ENCODE measurements around the gene SLC2A8.

Gene SLC2A8

DNA sequence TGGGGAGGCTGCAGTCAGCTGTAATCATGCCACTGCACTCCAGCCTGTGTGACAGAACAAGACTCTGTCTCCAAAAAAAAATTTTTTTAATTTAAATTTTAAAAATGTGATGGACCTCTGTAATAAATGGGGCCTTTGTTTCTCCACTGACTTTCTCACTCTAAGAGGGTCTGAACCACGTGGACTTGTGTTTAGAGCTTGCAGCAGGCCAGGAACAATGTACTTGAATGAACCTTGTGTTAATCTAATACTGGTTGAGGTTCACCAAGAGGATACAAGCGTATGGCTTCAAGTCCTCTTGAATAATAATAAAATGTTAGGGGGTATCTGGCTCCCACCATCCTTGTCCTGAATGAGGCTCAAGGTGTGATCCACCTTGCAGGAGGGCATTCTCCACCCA is 14.4 kb upstream of the SLC2A8 start:
- no peak for DNase-seq (ENCODE audit: low read depth)

DNA sequence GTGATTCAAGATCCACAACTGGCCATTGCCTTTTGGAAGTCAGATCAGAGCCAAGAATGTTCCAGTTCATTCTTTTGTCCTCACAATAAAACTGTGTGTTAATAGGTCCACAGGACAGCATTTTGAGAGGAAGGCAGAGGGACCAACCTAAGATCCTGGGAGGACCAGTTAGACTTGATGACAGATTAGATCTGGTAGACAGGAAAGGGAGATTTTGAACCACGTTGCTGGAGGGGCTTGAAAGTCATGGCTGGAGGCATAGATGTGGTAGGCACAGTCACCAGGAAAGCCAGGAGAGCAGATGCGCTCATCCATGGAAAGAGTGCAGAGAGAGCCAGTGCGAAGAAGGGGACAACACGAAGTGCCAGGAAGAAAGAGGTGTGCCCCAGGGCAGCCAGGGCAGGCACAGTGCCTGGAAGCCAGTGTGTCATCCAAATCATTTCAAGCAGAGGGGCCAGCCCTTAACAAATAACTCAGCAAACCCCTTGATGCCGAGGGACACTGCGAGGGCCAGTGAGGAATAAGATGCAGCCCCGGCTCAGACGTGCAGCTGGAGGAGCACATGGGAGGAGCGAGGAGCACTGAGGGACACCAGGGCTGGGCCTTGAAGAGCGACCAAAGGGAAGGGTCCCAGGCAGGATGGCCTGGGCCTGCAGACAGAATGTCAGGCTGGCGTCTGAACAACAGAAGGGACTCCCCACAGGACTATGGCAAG is 12.8 kb upstream of the SLC2A8 start:
- no peak for DNase-seq (ENCODE audit: low read depth)

DNA sequence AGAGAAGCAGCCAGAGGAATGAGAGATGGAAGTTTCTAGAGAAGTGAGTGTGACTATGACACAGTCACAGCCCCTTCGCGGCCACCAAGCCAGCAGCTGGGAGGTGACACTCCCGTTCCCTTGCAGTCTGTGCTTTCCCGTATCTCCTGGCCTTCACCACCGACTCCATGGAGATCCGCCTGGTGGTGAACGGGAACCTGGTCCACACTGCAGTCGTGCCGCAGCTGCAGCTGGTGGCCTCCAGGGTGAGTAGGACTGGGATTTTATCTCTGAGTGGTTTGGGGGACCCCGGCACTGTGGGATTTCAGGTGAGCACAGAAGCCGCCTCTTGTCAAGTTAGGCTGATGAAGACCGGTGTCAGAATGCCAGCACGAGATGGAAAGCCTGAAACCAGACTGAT is 12.1 kb upstream of the SLC2A8 start:
- DNase-seq (ENCODE audit: low read depth): no peak

DNA sequence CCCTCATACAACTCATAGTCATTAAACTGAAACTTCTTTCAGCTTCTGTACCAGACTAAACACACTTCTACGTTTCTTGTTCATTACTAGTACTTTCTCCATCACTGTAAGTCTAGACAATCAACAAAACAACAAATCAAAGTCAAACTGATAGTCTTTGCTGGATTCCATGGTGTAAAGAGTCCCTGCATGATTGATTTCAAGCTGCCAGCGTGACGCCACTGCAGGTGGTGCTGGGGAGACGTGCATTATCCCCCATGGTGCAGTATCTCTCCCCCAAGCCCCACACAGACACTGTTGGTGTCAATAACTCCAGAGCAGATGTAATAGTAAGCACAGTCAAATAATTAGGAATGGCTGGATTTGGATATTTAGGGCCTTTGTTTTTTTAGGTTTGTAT is 10.7 kb upstream of the SLC2A8 start:
- DNase-seq (ENCODE audit: low read depth): no peak

DNA sequence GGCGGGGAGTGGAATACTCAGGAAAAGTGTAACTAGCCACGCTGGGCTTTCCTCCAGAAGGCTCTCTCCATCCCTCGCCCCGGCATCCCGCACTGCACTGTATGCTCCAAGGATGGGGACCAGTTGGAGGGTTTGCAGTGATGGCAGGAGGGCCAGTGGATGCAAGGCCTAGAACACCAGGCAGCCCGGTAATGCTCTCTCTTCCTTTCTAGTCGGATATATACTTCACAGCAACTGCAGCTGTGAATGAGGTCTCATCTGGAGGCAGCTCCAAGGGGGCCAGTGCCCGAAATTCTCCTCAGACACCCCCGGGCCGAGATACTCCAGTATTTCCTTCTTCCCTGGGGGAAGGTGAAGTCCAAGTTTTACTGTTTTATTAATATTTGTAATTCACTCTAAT is 10.0 kb upstream of the SLC2A8 start:
- DNase-seq (ENCODE audit: low read depth): no peak

DNA sequence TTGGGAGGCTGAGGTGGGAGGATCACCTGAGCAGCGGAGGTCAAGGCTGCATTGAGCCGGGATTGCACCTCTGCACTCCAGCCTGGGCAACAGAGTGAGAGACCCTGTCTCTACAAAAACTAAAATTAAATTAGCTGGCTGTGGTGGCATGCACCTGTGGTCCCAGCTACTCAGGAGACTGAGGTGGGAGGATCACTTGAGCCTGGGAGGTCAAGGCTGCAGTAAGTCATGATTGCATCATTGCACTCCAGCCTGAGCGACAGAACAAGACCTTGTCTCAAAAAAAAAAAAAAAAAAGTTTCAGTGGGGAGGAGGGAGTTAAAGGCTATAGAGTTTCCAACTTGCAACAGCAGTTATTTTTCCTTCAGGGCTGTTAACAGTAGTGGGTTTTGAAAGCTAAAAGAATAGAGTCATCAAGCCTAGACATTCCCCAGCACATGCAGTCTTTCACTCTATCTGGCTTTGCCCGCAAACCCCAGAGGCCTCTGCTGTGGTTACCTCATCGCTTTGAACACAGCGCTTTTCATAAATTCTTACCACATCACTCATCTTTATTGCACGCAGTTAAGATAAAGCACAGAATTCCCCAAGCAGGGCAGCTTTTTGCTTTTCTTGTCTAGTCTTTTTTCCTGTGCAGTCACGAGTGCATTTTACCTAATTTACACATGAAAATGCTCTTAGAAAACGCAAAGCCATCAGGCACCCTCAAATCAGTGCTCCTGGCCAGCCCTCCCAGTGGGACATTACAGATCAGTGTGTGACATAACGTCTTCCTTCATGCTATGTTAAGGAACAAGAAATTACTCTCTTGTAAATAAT is 8.7 kb upstream of the SLC2A8 start:
- DNase-seq (ENCODE audit: low read depth): peak; percentile 89

DNA sequence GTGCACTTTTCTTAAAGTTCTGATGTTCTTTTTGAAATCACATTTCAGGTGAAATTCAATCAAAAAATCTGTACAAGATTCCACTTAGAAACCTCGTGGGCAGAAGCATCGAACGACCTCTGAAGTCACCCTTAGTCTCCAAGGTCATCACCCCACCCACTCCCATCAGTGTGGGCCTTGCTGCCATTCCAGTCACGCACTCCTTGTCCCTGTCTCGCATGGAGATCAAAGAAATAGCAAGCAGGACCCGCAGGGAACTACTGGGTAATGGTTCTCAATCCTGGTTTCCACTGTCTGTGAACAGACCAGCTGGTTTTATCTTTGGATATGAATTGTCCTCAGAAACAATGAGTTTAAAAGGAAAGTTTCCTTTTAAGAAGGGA is 8.1 kb upstream of the SLC2A8 start:
- DNase-seq (ENCODE audit: low read depth): no peak

DNA sequence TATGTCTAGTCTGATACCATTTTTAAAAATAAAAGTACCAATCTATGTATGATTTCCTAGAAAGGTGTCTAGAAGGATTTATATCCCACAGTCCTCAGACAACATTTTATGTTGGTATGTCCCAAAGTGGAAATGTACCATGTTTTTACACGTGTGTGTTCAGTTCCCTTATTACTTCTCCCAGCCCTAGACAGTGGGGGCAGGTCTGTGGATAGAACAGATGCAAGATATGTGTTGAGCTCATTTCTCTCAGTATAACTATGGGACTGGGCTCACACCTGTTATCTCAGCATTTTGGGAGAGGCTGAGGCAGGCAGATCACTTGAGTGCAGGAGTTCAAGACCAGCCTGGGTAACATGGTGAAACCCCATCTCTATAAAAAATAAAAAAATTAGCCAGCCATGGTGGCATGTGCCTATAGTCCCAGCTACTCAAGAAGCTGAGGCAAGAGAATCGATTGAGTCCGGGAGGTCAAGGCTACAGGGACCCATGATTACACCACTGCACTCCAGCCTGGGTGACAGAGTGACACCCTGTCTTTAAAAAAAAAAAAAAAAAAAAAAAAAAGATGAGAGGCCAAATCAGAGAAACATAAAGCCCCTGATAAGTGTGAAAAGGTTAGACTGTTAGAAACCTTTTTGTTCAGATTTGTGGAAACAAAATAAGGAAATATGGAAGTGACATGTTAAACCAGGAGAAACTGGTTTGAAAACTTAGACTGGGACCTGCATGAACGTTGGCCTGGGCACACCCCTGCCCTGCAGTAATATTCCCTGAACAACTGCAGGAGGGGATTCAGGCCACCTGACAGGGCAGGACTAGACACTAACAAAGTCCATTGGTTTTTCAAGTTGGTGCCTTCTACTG is 7.4 kb upstream of the SLC2A8 start:
- DNase-seq (ENCODE audit: low read depth): no peak

DNA sequence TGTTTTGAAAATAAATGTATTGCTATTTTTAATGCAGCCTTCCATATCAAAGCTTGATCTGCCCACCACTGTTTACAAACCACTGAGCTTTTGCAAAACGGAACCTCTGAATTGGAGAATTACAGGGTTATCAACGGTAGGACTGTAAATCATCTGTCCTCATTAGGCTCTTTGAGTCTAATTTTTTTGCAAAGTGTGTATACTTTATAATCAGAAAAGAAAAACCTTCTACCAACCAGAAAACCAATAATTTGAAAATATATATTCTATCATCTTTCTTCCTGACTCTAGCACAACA is 6.8 kb upstream of the SLC2A8 start:
- no peak for DNase-seq (ENCODE audit: low read depth)

DNA sequence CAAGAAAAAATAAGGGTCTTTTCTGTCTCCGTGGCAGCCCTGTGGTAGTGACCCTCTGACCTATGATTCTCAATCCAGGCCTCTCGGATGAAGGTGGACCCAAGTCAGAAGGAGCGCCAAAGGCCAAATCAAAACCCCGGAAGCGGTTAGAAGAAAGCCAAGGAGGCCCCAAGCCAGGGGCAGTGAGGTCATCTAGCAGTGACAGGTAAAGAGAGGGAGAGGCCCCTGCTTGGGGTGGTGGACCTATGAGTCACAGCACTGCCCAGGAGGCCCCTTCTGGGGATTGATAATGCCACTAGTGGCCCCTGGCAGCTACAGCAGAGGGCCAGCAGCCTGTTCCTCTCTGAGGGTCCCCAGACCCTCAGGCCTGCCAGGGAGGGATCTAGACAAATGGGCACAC is 6.4 kb upstream of the SLC2A8 start:
- no peak for DNase-seq (ENCODE audit: low read depth)

DNA sequence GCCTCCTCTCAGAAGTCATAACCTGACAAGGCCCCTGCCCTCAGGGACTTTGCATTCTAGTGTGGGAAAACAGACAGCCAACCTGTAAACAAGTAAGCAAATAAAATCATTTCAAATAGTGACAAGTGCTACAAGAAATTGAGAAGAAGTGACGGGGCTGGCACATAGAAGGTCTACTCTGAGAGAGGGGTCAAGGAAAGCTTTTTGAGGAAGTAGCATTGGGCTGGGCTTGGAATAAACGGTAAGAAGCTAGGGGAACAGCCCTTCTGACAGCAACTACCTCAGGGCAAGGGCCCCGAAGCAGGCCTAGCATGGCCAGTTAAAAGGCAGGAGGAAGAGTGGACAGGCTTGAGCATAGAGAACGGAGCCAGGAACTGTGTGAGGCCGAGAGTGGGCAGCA is 4.8 kb upstream of the SLC2A8 start:
- DNase-seq (ENCODE audit: low read depth): no peak

DNA sequence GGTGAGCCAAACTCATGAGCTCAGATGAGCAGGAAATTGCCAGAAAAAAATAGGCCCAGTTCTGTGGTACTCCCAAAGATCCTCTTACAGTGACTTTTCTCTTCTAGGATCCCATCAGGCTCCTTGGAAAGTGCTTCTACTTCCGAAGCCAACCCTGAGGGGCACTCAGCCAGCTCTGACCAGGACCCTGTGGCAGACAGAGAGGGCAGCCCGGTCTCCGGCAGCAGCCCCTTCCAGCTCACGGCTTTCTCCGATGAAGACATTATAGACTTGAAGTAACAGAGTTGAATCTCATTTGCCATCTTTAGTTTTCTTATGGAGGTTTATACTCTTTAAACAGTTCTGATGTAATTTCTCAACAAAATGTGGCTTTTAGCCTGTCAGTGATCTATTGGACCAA is 4.0 kb upstream of the SLC2A8 start:
- DNase-seq (ENCODE audit: low read depth): no peak

DNA sequence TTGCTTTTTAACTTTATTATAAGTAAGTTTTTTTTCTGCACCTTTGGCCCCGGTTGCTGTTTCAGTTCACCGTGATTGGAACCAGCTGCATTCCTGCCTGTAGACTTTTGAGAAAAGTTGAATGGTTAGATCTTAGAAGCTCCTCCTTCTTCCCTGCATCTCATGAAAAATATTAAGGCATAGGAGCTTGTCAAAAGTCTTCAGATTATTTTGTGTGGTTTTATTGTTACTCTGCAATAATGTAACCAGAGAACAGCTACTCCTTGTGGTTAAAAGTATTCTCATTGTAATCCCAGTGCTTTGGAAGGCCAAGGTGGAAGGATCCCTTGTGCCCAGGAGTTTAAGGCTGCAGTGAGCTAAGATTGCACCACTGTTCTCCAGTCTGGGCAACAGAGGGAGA is 3.3 kb upstream of the SLC2A8 start:
- peak; percentile 26 for DNase-seq (ENCODE audit: low read depth)

DNA sequence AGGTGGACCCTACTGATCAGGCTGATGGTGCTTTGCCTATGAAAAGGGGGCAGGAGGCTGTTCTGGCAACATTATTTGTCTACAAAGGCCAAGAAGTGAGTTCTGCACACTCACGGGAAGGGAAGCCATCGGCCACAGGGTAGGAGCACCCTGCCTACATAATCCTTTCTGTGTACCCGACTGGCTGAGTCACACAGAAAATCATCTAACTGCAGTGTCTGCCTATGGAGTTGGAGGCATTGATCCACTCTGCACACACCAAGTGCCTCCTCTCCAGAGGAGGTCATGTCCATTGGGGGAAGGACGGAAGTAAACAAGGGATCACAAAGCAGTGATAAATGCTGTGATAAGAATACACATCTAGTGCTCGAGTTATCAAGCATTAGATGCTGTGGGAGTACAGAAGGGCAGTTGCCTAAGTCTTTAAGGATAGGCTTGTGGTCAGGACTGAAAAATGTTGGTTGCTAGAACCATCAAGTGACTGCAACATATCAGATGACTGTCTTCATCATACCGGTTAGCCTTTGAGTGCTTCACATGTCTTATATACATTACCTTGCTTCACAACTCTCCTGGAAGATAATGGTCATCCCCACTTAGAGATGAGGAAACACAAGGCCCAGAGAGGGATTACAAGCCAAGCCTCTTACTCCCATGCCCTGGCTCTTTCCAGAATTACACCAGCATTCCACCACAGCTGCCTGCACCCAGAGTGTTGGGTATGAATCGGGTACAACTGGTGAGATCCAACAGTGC is 1.3 kb upstream of the SLC2A8 start:
- no peak for DNase-seq (ENCODE audit: low read depth)

DNA sequence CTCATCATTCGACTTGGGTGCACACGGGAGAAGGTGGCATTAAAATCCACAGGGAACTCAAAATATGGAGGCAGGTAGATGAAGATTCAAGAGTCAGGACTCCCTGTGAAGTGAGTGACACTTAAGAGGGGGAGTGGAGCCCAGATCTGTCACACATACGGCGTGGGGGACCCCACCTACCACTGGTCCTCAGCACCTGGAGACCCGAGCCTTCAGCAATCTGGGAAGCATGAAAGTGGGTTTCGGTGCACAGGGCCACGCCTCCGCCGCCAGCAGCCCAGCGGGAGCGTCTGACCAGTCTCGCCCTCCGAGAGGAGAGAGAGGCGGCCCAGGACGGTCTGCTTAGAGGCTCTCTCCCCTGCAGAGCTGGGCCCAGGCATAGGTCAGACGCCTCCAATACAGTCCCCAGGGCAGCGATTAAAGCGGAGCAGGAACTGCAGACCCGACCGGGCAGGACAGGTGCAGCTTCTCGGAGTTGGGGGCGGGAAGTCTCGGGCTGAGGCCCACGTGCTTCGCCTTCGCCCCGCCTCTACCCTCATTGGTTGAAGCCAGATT is 639 bp upstream of the SLC2A8 start:
- DNase-seq (ENCODE audit: low read depth): no peak

DNA sequence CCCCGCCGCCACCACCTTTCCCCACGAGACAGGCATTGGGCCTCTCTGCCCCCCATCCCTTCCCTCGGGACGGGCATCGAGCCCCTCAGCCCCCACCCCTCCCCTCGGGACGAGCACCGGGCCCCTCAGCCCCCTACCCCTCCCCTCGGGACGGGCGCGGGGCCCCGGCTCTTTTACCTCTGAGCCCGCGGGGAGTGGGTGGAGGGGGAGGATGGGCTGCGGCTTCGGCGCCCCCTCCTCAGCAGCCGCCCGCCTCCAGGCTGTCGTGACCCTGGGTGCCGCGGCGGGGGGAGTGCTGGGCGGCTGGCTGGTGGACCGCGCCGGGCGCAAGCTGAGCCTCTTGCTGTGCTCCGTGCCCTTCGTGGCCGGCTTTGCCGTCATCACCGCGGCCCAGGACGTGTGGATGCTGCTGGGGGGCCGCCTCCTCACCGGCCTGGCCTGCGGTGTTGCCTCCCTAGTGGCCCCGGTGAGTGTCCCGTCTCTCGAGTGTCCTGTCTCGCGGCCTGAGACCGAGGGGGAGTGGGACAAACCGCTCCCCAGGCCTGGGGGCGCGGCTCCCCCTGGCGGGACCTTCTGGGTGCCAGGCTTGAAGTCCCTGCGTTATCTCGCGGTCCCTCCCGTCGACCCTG is 791 bp downstream of the SLC2A8 start:
- DNase-seq (ENCODE audit: low read depth): peak; percentile 8

DNA sequence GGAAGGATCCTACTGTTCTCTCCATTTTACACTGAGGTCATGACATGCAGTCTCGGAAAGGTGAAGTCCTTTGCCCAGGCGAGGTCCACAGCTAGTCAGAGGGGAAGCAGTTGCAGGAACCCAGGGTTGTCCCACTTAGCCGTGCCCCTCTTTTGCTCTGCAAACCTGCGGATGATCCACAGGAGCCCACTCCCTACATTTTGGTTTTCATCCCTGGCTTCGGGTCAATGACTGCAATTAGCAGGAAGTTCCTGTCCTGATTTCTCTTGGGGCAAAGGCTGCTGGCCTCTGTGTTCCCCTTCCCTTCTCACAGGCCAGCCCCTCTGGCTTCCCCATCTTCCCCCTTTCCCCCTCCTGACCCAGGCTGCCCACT is 1.3 kb downstream of the SLC2A8 start:
- no peak for DNase-seq (ENCODE audit: low read depth)

DNA sequence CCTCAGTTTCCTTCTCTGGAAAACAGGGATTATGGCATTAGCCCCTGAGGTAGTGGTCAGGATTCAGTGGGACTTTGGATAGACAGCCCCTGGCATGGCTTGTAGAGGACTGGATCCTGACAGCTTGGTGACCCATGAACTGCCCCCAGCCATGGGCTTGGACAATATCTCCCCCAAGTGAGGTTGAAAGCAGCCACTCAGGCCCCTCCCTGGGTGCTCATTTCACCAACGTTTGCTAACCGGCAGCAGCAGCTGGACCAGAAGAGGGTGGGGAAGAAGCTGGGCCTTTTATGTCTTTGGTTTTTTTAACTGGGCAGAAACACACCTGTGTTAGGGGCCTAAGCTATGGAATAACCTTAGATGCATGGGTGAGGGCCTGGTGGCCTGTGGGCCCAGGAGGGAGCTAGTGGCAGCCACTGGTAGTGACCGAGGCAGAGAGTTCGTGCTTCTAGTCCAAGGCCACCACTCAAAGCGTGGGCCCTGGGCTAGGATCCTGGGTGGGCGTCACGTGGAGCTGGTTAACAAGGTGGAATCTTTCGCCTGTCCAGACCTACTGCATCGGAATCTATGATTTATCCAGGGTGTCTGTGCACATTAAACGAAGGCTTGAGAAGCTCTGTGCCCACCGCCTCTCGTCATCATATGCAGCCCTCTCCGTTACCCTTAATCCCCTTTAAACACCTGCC is 1.9 kb downstream of the SLC2A8 start:
- no peak for DNase-seq (ENCODE audit: low read depth)

DNA sequence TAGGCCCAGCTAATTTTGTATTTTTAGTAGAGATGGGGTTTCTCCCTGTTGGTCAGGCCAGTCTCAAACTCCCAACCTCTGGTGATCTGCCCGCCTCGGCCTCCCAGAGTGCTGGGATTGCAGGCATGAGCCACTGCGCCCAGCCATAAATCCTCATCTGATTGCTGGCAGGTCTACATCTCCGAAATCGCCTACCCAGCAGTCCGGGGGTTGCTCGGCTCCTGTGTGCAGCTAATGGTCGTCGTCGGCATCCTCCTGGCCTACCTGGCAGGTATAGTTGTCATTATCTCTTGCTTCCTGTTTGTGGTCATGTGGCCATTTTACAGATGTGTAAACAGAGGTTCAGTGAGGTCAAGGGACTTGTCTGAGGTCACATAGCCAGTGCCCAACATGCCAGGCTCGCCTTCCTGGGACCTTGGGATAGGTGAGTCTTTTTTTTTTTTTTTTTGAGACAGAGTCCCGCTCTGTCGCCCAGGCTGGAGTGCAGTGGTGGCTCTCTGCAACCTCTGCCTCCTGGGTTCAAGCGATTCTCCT is 2.8 kb downstream of the SLC2A8 start:
- no peak for DNase-seq (ENCODE audit: low read depth)

DNA sequence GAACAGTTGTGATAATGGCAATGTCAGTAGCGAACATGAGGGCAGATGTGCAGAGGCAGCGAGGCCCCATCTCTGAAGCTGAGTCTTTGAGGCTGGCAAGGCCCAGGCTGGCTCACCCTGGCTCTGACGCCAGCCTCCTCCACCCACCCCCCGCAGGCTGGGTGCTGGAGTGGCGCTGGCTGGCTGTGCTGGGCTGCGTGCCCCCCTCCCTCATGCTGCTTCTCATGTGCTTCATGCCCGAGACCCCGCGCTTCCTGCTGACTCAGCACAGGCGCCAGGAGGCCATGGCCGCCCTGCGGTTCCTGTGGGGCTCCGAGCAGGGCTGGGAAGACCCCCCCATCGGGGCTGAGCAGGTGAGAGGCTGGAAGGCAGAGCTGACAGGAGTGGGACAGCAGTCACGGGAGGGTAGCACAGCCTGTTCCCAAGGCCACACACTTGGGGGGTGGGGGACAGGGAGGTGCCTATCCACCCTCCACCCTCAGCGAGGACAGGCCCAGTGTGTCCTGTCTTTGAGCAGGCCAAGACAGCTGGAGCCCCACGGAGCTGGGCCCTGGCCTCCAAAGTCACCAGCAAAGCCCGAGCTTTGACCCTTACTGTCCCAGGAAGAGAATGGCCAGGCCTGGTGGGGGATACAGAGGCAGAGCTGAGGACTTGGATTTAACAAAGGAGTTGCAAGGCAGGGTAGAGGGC is 5.6 kb downstream of the SLC2A8 start:
- no peak for DNase-seq (ENCODE audit: low read depth)
